ENCODE measurements around the gene KRTCAP3.
"Not testable (repeated sequence)": the region's sequence is repeated elsewhere in the genome, so short reads cannot be mapped to it uniquely, and the experiment has no call there.

KRTCAP3 gene, protein sequence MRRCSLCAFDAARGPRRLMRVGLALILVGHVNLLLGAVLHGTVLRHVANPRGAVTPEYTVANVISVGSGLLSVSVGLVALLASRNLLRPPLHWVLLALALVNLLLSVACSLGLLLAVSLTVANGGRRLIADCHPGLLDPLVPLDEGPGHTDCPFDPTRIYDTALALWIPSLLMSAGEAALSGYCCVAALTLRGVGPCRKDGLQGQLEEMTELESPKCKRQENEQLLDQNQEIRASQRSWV

DNA sequence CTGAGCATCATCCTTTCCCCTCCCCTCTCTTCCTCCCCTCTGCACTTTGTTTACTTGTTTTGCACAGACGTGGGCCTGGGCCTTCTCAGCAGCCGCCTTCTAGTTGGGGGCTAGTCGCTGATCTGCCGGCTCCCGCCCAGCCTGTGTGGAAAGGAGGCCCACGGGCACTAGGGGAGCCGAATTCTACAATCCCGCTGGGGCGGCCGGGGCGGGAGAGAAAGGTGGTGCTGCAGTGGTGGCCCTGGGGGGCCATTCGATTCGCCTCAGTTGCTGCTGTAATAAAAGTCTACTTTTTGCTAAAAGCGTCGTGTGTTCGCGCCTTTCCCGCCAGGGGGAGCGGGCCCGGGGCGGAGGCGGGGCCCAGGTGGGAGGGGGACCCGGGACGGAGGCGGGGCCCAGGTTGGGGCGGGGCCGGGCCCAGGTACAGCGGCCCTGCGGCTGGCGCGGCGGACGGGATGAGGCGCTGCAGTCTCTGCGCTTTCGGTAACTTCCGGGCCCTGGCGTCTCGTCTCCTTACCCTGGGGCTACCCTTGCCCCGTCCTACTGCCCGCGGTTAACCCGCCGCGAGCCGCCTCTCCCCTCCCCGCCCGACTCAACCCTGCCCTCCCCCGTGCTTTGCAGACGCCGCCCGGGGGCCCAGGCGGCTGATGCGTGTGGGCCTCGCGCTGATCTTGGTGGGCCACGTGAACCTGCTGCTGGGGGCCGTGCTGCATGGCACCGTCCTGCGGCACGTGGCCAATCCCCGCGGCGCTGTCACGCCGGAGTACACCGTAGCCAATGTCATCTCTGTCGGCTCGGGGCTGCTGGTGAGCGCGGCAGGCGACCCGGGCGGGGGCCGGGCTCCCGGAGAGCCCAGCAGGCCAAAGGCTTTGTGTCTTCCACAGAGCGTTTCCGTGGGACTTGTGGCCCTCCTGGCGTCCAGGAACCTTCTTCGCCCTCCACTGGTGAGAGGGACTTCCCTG is at the start of gene KRTCAP3:
Gene KRTCAP3, plus strand, starts transcription at position 424 of the 962 bp plus-strand sequence. Its CDS starts 32 bp downstream, at position 456.
- DNase-seq = no peak
- in situ Hi-C loops (cut with MboI; ENCODE audit: low pct_unique_long_range_greater_than_20kb, low sequenced_read_pairs) = no loop called here

DNA sequence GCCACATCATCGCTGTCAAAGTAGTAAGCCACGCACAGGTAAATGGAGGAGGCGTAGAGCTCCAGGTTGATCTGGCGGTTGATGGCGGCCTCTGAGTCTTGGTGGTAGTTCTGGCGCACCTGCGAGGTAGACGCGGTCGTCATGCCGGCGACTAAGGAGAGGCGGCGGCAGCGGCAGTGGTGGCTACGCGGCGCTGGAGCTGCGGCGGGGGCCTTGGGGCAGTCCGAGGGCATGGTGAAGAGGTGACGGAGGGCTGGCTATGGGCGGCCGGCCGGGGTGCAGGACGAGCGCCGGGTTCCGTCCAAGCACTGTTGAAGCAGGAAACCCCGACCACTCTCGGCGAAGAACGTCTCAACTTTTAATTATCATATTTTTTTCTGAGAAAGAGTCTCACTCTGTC is 49.0 kb upstream of the KRTCAP3 start:
- in situ Hi-C loops (cut with MboI; ENCODE audit: low pct_unique_long_range_greater_than_20kb, low sequenced_read_pairs) = no loop called here
- DNase-seq = no peak

DNA sequence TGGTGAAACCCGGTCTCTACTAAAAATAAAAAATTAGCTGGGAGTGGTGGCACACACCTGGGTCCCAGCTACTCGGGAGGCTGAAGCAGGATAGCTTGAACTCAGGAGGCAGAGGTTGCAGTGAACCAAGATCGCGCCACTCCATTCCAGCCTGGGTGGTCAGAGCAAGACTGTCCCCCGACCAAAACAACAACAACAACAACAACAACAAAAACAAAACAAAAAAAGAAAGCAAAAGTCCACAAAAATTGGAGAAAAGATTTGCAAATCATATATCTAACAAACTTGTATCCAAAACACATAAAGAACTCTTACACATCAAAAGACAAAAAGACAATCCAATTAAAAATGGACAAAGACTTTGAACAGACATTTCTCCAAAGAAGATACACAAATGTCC is 43.2 kb upstream of the KRTCAP3 start:
- no peak for DNase-seq
- in situ Hi-C loops (cut with MboI; ENCODE audit: low pct_unique_long_range_greater_than_20kb, low sequenced_read_pairs) = no loop called here

DNA sequence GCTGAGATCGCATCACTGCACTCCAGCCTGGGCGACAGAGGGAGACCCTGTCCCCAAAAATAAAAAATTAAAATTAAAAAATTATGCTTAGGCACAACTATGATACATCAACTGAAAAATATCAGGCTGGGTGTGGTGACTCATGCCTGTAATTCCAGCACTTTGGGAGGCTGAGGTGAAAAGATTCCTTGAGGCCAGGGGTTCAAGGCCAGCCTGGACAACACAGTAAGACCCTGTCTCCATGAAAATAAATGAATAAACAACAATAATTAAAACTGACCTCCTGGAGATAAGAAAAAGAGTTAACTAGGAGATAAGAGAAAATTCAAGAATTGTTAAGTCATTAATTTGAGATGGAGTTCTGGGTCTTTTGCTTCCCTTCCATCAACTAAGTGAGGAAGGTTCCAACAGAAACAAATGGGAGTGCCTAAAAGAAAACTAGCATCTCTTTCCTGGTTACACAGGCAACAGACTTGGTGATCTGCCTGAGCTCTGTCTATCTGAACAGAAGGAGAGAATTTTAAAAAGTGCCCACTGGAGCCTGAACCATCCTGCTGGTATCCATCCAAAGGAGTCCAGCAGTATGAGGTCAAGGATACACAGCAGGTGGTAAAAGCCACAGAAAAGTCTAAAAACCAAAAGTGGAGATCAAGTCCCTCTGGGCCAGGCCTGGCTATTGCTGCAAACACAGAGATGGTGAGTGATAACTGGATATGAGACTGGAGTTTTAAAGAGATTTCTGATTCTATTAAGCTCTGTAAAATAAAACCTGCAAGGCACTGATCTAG is 41.6 kb upstream of the KRTCAP3 start:
- DNase-seq = no peak
- in situ Hi-C loops (cut with MboI; ENCODE audit: low pct_unique_long_range_greater_than_20kb, low sequenced_read_pairs) = no loop called here

DNA sequence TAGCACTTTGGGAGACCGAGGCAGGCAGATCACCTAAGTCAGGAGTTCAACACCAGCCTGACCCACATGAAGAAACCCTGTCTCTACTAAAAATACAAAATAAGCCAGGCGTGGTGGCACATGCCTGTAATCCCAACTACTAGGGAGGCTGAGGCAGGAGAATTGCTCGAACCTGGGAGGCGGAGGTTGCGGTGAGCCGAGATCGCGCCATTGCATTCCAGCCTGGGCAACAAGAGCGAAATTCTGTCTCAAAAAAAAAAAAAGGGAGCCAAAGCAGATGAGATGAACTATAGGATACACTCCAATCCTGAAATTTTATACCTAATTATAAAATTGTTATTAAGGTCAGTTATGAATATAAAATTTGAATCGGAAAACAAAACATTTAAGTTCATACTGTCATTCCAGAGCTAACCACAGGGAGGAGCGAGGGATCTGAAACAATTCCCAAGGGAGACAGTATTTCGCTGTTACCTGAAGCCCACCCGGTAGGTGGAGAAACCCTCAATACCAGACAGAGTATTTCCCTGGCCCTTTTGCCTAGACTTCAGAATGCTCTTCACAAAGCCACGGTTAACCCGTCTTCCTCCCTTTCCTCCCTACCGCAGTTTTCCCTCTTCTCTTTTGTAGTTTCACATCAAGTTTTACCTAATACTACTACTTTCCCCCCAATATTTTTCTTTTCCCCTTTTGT is 34.2 kb upstream of the KRTCAP3 start:
- peak; percentile 59 for DNase-seq
- in situ Hi-C loops (cut with MboI; ENCODE audit: low pct_unique_long_range_greater_than_20kb, low sequenced_read_pairs) = no loop called here

DNA sequence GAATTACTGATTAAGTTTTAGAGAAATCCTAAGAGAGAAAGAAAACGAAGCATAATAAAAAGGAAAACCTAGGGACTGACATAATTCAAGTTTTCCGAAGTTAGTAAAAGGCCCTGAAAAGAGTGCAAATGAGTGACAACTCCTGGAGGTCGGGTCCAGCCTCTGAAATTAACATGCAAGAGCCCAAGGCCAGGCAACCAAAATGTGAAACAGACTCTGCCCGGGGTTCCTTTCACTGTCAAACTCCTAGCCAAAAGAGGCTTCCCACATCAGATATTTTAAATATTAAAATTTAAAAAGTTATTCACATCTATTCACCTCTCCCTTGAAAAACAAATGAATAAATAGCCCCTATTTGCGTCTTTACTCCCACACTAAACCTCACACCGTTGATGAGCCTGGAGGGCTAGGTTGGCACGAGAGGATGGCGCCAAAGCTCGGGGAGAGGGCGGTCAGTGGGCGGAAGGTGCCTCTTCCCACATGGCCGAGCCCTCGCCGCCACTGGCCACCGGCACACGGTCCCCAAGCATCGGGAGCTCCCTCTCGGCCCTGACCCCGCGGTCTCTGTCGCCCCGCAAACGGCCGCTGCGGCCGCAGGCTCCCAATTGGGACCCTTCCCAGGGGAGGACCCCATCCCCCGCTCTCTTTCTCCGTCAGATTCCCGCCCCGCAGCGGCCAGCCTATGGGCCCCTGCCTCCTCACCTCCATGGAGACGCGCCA is 33.4 kb upstream of the KRTCAP3 start:
- DNase-seq = peak; percentile 37
- in situ Hi-C loops (cut with MboI; ENCODE audit: low pct_unique_long_range_greater_than_20kb, low sequenced_read_pairs) = no loop called here

DNA sequence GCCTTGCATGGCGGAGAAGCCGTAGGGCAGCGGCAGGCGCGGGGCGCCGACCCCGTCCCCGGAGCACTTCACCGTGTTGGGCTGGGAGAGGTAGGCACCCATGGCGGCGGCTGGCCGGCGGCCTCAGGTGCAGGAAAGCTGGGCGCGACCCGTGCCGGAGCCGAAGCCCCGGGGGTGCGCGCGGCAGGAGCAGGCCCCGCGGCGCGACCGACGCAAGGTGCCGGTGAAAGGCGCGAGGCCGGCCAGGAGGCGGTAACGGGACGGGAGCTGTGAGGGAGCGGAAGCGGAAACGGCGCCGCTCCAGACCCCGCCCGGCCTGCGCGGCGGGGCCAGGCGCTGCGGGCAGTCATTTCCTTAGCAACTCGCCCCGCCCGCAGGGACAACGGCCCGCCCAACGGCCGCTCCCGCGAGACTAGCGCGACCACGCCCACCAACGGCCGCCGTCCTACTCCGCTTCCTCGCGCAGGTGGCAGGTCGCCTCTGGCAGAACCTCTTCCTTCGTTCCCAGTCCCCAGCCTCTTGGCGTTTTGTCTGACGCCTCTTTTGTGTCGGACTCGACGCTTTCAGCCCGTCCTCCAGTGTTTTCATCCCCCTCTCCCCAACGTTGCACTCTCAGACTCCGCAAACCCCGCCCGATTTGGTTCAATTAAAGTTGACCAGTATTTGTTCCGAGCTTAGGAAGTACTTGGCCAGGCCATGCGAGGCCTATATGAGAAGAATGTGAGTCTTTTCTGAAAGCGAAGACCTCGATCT is 32.7 kb upstream of the KRTCAP3 start, which contains the start of gene PPM1G:
Gene PPM1G, minus strand, starts transcription at position 271 of the 753 bp plus-strand sequence. Its CDS starts 169 bp downstream, at position 102.
- DNase-seq = peak; percentile 97
- in situ Hi-C loops (cut with MboI; ENCODE audit: low pct_unique_long_range_greater_than_20kb, low sequenced_read_pairs) = no loop called here

DNA sequence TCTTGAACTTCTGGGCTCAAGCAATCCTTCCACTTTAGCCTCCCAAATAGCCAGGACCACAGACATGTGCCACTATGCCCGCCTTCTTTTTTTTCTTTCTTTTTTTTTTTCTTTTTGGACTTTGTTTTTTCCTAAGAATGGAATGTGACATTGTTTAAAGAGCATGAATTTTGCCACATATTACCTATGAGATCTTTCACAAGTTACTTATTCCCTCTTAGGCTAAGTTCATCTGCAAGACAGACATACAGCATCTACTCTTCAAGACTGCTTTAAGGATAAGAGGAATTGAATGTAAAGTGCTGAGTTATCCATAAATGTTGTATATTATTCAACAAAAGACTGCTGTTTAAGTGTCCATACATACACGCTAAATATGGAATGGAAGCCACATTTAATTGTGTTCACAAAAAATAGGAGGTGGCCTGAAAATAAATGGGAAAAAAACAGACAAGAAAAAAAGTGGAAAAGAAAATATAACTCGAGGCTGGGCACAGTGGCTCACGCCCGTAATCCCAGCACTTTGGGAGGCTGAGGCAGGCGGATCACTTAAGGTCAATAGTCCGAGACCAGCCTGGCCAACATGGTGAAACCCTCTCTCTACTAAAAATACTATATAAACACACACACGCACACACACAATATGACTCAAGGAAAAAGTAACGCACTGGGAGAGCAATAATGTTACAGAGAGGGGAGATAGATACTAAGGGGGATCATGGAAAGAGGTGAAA is 29.6 kb upstream of the KRTCAP3 start:
- DNase-seq = no peak
- in situ Hi-C loops (cut with MboI; ENCODE audit: low pct_unique_long_range_greater_than_20kb, low sequenced_read_pairs) = no loop called here

DNA sequence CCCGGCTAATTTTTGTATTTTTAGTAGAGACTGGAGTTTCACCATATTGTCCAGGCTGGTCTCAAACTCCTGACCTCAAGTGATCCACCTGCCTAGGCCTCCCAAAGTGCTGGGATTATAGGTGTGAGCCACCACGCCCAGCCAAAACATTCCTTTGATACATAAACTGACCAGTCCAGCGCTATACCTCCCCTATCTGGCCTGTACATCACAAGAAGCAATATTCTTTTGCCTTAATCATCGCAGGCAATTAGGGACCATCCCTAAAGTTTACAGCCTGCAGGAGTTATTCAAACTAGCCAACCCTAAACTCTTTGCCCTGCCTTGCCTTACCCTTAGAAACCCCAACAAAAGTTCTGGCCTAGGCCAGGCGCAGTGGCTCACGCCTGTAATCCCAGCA is 26.0 kb upstream of the KRTCAP3 start:
- in situ Hi-C loops (cut with MboI; ENCODE audit: low pct_unique_long_range_greater_than_20kb, low sequenced_read_pairs) = no loop called here

DNA sequence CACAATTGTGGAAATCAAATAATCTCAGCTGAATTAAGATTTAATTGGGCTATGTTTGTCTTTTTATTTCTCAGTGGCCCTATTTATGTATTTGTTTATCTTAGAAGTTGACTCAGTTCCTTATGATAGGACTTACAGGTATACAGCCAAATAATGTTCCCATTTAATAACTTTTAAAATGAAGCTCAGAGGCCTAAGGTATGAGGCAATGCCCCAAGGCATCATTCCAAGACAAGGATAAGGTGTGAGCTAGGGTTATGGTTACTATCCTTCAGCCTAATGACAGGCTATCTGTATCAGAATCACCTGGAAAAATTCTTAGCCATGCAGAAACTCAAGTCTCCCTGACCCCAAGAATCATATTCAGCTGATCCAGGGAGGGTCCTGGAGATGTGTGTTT is 21.2 kb upstream of the KRTCAP3 start:
- no peak for DNase-seq
- in situ Hi-C loops (cut with MboI; ENCODE audit: low pct_unique_long_range_greater_than_20kb, low sequenced_read_pairs) = no loop called here

More for the DNA sequence above, 26.0 kb upstream of the KRTCAP3 start:
- DNase-seq = no peak

DNA sequence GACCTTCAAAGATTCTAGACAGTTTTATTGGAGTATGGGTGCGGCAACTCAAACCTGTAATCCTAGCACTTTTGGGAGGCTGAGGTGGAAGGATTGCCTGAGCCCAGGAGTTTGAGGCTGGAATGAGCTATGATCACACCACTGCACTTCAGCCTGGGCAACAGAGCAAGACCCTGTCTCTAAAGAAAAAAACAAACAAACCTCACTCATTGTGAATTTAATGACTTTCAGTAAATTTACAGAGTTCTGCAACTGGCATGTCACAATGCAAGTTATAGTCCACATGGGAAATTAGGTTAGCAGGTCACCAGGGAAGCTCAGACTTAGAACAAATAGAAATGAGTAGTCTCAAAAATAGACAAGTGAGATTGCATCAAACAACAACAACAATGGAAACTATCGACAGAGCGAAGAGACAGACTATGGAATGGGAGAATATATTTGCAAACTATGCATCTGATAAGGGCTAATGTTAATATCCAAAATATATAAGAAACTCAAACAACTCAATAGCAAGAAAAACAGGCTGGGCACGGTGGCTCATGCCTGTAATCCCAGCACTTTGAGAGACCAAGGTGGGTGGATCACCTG is 20.4 kb upstream of the KRTCAP3 start:
- in situ Hi-C loops (cut with MboI; ENCODE audit: low pct_unique_long_range_greater_than_20kb, low sequenced_read_pairs) = no loop called here
- no peak for DNase-seq

DNA sequence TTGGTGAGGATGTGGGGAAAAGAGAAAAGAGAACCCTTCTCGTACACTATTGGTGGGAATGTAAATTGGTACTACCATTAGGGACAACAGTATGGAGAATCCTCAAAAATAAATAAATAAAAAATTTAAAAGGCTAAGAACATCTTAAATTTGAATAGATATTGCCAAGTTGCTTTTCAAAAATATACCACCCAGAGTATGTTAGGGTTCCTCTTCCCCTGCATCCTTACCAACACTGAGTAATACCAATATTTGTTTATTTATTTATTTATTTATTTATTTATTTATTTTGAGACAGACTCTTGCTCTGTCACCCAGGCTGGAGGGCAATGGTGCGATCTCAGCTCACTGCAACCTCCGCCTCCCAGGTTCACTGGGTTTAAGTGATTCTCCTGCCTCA is 19.2 kb upstream of the KRTCAP3 start:
- in situ Hi-C loops (cut with MboI; ENCODE audit: low pct_unique_long_range_greater_than_20kb, low sequenced_read_pairs) = no loop called here
- DNase-seq = no peak

DNA sequence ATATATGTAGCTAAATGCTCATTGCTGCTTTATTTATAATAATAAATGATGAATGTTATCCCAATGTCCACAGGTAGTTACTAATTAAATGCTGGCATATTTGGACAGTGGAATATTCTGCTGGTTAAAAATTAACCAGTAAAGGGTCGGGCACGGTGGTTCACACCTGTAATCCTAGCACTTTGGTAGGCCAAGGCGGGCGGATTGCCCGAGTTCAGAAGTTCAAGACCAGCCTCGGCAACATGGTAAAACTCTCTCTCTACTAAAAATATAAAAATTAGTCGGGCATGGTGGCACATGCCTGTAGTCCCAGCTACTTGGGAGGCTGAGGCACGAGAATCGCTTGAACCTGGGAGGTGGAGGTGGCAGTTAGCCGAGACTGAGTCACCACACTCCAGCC is 17.1 kb upstream of the KRTCAP3 start:
- not testable (repeated sequence) for DNase-seq

DNA sequence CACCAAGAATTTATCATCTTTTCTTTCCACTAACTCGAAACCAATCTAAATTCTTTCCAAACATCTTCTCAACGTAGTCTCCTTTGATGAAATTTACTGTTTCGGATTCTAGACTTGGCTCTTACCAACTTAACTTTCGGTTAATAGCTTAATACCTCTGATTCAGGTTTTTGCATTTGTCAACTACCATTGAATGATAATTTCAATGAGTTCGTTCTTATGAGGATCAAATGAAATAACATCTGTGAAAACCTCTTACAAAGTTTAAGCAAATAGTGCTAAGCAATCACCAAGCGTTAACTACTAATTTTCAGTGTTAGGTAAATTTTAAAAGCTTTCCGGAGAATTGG is 14.3 kb upstream of the KRTCAP3 start:
- in situ Hi-C loops (cut with MboI; ENCODE audit: low pct_unique_long_range_greater_than_20kb, low sequenced_read_pairs) = no loop called here
- no peak for DNase-seq

More for the DNA sequence above, 17.1 kb upstream of the KRTCAP3 start:
- in situ Hi-C loops (cut with MboI; ENCODE audit: low pct_unique_long_range_greater_than_20kb, low sequenced_read_pairs) = not testable (repeated sequence)

DNA sequence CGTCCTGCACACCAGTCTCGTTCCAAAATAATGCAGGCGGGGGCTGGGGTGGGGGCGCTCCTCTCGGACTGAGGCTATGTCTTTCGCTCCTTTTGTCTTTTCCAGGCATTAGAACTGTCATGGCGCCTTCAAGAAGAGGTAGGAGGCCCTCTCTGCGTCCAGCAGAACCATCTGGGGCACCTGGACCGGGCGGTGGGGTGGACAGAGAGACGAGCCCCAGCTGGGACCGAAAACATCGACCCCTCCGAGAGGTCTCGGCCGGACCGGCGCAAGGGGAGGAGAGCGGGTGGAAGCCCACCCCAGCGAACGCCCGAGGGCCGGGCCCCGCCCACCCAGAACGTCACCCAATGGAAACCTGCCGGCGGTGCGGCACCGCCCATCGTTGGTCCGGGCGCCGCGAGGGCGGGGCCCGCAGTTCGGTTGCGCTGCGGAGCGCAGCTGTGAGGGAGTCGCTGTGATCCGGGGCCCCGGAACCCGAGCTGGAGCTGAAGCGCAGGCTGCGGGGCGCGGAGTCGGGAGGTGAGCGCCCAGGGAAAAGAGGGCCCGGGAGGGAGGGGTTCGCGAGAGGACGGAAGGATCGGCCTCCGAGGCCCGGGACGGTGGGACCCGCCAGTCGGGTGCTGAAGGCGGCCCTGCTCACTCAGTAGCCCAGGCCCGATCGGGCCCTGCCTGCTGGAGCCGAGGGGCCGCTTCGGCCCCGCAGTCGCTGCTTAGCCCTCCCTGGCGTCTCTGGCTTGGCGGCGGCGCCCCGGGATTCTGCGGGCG is 13.8 kb upstream of the KRTCAP3 start, which contains the start of gene NRBP1:
Gene NRBP1, plus strand, starts transcription at position 419 of the 765 bp plus-strand sequence. CDS start 4,643 bp downstream, outside the sequence.
- peak; percentile 92 for DNase-seq
- in situ Hi-C loops (cut with MboI; ENCODE audit: low pct_unique_long_range_greater_than_20kb, low sequenced_read_pairs) = no loop called here

DNA sequence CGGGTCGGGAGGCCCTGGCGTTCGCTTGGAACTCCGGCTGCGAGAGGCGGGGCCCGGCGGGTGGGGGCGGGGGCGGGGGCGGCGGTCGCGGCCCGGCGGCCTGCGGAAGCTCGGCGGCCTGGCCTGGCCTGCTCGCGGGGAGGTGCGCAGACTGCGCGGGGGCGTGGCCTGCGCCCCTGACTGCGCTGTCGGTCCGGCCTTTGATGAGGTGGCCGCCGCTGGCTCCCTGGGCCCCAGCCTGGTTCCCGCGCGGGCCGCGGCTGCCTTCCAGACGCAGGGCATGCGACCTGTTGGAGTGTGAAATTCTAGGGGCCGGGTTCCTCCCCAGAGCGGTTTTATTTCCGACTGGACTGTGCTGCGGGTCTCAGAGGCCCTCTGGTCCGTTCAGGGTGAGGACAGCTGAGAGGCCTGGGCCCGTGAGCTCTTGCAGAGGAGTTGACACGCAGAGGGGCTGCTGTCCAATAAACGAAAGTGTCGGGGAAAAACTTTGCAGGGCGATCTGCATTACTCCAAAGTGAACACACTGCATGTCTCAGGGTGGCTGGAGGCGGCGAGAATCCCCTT is 13.1 kb upstream of the KRTCAP3 start:
- in situ Hi-C loops (cut with MboI; ENCODE audit: low pct_unique_long_range_greater_than_20kb, low sequenced_read_pairs) = no loop called here
- DNase-seq = peak; percentile 82

Measured in KBM-7 (cell line).